GM12878 (cell line): ENCODE data around the gene UBE2E2. TPM values are rescaled to one million over a fixed set of nuclear protein-coding genes. Genes with fewer than 3 reads are reported as not detected.

ENCODE experiments used
- CUX1 ChIP-seq: IDR thresholded peaks from 2 replicates; pipeline ENCODE4 v1.6.1; 2012; ENCODE audit warnings: improper control_type of control experiment, low read depth, low read length; ENCODE audit not compliant: insufficient replicate concordance
- EGR1 ChIP-seq, 2 experiments: IDR thresholded peaks; 1 replicate in 1 of 2; 2 replicates in 1 of 2; pipeline ENCODE4 v1.6.1; 2011 to 2012; ENCODE audit warnings: low read depth in 2 of 2, low read length in 2 of 2, borderline replicate concordance in 1 of 2, mild to moderate bottlenecking in 1 of 2, moderate library complexity in 1 of 2
- JUND ChIP-seq: IDR thresholded peaks from 2 replicates; pipeline ENCODE4 v1.6.1; 2012; ENCODE audit warnings: low read depth, mild to moderate bottlenecking, low read length, improper control_type of control experiment, moderate library complexity
- PKNOX1 ChIP-seq: fragments of 450-650 bp; IDR thresholded peaks from 2 replicates; pipeline ENCODE4 v1.6.1; 2016; ENCODE audit warnings: mild to moderate bottlenecking
- REST ChIP-seq: IDR thresholded peaks from 2 replicates; pipeline ENCODE4 v1.6.1; 2012; ENCODE audit warnings: mild to moderate bottlenecking, low read depth, low read length
- SIX5 ChIP-seq: IDR thresholded peaks from 2 replicates; pipeline ENCODE4 v1.6.1; 2011; ENCODE audit warnings: mild to moderate bottlenecking, low read depth, low read length, moderate library complexity; ENCODE audit not compliant: severe bottlenecking
- SMAD5 ChIP-seq: IDR thresholded peaks from 2 replicates; pipeline ENCODE4 v1.6.1; 2016; ENCODE audit warnings: antibody characterized with exemption, low read depth
- TCF3 ChIP-seq: IDR thresholded peaks from 2 replicates; pipeline ENCODE4 v1.6.1; 2012; ENCODE audit warnings: low read depth, mild to moderate bottlenecking, low read length, borderline replicate concordance; ENCODE audit not compliant: insufficient read depth
- polyA plus RNA-seq, 11 experiments: library from polyadenylated mRNA; depleted of rRNA in 4 of 11; unstranded in 6 of 11; stranded (reverse) in 5 of 11; fragments of >200 nt; fragmentation: Nextera tagmentation in 4 of 11; fragmentation: Illumina TruSeq in 1 of 11; extraction: Ambion mirVana in 4 of 11; extraction: Trizol in 1 of 11; gene quantifications; 1 replicate in 1 of 11; 2 replicates in 10 of 11; pipeline versions ENCODE4 v1.2.1 to v1.2.3, GENCODE V29; 2011 to 2016; ENCODE audit warnings: inconsistent platforms in 2 of 11, missing spikeins in 2 of 11, low read depth in 1 of 11
- total RNA-seq, 4 experiments: library from RNA; depleted of rRNA in 3 of 4; stranded (reverse); fragments of >200 nt in 3 of 4; fragmentation: Illumina TruSeq in 1 of 4; extraction: Trizol in 1 of 4; gene quantifications; 2 replicates each; pipeline versions ENCODE4 v1.2.1 to v1.2.3, GENCODE V29; 2013 to 2021
- TF ChIP-seq, protein P1 (sequence below): fragments of 450-650 bp; IDR thresholded peaks from 2 replicates; pipeline ENCODE4 v1.6.1; 2017; ENCODE audit warnings: mild to moderate bottlenecking, moderate library complexity
- TF ChIP-seq, protein P2 (sequence below): IDR thresholded peaks from 2 replicates; pipeline ENCODE4 v1.6.1; 2012; ENCODE audit warnings: low read length, inconsistent platforms

The UBE2E2 gene
- total and polyA plus RNA-seq, 10 of the 15 experiments (the other 5 are each of a cell fraction or from before 2014, with no cell fraction given) = 8.7 to 71.0 (median 36.4) TPM

DNA sequence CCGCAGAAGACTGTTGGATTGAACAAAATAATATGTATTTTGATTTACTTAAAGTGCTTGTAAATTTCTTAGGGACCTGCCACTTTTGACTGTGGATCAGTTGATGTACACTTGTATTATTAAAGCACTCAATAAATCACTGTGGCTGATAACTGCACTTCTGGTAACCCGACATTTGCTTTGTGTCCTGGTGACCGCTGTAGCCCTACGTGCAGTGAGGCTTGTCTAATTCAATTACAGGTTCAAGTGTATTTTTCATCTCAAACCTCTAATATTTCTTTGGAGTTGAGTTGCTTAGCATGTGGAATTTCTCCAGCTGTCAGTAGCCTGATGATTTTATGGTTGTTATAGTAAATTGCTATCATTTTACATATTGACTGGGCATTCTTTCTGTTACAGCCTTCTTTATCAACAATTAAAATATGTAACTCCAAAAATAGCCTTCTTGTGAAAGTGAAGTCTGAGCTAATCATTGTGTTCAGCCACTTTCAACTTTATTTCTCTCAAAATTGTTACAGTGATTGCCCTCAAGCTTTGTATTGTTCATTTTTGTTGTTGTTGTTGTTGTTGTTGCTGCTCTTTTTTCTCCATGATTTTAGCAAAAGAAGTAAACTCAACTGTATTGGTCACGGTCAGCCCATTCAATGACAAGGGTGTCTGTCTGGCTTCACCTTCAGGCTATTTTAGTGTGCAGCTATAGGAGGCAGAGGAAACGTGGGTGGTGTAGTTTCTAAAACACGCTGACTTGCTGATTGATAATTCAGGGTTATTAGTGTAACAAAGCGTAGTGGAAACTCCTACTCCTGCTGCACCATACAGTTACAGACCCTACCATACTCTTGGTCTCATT, 387.5 kb downstream of the UBE2E2 start (continued):
- no peak for TF ChIP-seq SIX5
- TF ChIP-seq, protein P1, sequence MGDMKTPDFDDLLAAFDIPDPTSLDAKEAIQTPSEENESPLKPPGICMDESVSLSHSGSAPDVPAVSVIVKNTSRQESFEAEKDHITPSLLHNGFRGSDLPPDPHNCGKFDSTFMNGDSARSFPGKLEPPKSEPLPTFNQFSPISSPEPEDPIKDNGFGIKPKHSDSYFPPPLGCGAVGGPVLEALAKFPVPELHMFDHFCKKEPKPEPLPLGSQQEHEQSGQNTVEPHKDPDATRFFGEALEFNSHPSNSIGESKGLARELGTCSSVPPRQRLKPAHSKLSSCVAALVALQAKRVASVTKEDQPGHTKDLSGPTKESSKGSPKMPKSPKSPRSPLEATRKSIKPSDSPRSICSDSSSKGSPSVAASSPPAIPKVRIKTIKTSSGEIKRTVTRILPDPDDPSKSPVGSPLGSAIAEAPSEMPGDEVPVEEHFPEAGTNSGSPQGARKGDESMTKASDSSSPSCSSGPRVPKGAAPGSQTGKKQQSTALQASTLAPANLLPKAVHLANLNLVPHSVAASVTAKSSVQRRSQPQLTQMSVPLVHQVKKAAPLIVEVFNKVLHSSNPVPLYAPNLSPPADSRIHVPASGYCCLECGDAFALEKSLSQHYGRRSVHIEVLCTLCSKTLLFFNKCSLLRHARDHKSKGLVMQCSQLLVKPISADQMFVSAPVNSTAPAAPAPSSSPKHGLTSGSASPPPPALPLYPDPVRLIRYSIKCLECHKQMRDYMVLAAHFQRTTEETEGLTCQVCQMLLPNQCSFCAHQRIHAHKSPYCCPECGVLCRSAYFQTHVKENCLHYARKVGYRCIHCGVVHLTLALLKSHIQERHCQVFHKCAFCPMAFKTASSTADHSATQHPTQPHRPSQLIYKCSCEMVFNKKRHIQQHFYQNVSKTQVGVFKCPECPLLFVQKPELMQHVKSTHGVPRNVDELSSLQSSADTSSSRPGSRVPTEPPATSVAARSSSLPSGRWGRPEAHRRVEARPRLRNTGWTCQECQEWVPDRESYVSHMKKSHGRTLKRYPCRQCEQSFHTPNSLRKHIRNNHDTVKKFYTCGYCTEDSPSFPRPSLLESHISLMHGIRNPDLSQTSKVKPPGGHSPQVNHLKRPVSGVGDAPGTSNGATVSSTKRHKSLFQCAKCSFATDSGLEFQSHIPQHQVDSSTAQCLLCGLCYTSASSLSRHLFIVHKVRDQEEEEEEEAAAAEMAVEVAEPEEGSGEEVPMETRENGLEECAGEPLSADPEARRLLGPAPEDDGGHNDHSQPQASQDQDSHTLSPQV = no peak
- peak; percentile 84 for TF ChIP-seq CUX1
- no peak for TF ChIP-seq REST
- no peak for TF ChIP-seq SMAD5
- TF ChIP-seq TCF3 = no peak
- peak in 1 of 2 experiments; percentile 90; a peak in 2 of 3 replicates for TF ChIP-seq EGR1 (IDR thresholded peaks at IDR 0.05; ENCODE audit: borderline replicate concordance in 1 of 2, low read depth in 2 of 2, low read length in 2 of 2)
- TF ChIP-seq JUND = no peak
- TF ChIP-seq PKNOX1 = peak; percentile 36
- TF ChIP-seq, protein P2, sequence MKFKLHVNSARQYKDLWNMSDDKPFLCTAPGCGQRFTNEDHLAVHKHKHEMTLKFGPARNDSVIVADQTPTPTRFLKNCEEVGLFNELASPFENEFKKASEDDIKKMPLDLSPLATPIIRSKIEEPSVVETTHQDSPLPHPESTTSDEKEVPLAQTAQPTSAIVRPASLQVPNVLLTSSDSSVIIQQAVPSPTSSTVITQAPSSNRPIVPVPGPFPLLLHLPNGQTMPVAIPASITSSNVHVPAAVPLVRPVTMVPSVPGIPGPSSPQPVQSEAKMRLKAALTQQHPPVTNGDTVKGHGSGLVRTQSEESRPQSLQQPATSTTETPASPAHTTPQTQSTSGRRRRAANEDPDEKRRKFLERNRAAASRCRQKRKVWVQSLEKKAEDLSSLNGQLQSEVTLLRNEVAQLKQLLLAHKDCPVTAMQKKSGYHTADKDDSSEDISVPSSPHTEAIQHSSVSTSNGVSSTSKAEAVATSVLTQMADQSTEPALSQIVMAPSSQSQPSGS = peak; percentile 86
